Measurements from ENCODE around the gene KIAA1958. TPM values are rescaled to one million over a fixed set of nuclear protein-coding genes. Genes with fewer than 3 reads are reported as not detected.

The KIAA1958 gene
- total RNA-seq, 2 donors from 2014 or later, result 16.8 to 17.0 TPM

DNA sequence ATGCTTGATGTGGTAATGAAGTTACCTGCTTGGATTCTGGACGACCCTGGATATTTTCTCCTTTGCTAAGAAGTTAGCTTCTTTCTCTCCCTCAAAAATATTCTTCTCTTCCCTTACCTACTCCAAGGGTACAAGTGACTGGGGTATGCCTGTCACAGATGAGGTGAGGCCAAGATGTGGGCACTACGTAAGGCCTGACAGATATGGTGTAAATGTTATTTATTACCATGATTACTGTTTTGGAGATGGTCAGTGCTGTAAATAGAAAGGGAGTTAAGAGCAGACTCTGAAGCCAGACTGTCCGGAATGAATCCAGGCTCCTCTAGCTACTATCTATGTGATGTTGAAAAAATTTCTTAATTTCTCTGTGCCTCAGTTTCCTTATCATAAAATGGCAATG, 1.1 kb upstream of the KIAA1958 start:
- Mint-ChIP-seq H3K27ac (peak overlapping the region in 1 of 2 donors; percentile 93), H3K9me3 (no peaks in the 10 kb centered on the region), H3K36me3 (peaks cover 5 to 16% of the 10 kb centered on the region in 2 donors)
- no peak for DNase-seq (ENCODE audit: low spot score in 2 of 2)
- no peak for ATAC-seq

DNA sequence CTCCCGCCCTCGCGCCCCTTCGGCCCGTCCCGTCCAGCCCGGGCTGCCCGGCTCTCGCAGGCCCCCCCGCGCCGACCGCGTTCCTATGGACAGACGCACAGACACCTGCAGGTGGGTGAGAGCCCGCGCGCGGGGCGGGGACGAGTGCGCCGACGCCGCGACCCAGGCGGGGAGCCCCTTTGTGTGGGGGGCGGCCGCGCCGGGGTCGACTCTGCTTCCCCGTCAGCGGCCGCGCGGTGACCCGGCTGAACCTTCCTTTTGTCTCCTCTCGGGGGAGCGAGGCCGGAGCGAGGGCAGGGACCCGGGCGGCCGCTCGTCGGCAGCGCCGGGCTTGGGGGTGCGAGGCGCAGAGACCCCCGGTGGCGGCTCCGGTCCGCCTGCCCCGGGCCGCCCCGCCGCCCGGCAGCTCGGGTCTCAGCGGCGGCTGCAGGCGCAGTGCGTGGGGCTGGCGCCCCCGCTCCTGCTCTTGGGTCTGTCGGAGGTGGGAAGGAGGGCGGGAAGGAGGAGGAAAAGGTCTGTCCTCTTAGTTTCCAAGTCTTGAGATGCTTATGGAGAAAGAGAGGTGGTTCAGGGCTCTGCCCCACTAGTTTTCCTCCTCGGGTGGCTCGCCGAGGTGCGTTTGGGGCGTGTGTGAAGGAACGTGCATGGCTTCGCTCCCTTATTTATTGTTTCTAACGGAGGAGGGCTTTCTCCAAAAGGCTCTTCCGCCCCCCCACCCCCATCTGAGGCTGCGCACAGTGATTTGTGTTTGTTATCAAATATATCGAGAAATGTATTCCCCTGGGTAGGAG, 576 bp downstream of the KIAA1958 start:
- ATAC-seq (peak; percentile 34 to 49), DNase-seq (ENCODE audit: low spot score in 2 of 2) (peak; percentile 46 to 72)
- peaks cover 13 to 16% of the 10 kb centered on the region in 2 donors for H3K36me3 Mint-ChIP-seq
- peak overlapping the region; percentile 75 to 92 for H3K27ac Mint-ChIP-seq
- peaks cover 0 to 3% of the 10 kb centered on the region in 2 donors for H3K9me3 Mint-ChIP-seq

DNA sequence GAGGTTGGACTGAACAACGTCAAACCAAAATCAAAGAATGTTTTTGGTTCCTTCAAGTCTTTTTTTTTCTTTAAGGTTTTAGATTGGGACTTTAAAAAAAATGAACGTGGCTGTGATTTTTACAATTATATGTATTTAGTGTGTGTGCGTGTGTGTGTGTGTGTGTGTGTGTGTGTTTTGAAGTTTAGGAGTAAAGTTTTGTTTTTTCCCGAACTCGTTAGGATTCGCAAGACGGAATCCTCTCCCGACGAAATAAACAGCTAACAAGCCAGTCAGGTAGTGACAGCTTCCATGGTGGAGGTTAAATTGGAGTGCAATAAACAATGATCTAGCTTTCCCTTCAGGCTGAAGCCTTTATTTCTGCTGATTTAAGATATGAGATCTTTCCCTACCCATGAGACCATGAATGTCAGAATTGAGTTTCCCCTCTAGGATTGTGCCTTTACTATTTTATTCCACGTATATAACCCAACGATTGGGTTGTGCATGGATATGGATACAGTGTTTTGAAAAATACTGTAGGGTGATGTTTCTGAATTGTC, 1.2 kb downstream of the KIAA1958 start:
- no peak for ATAC-seq
- H3K9me3 Mint-ChIP-seq, result peaks cover 0 to 5% of the 10 kb centered on the region in 2 donors
- no peak for DNase-seq (ENCODE audit: low spot score in 2 of 2)
- H3K36me3 Mint-ChIP-seq, result peaks cover 18 to 20% of the 10 kb centered on the region in 2 donors
- peak overlapping the region; percentile 75 to 92 for H3K27ac Mint-ChIP-seq

GRCh38 chr9:112489039-112489546, 2.5 kb downstream of the KIAA1958 start:
- ATAC-seq (no peak), DNase-seq (ENCODE audit: low spot score in 2 of 2) (no peak)
- Mint-ChIP-seq H3K27ac (no peak overlapping the region), H3K9me3 (peaks cover 5 to 14% of the 10 kb centered on the region in 2 donors), H3K36me3 (peaks cover 28 to 32% of the 10 kb centered on the region in 2 donors)

DNA sequence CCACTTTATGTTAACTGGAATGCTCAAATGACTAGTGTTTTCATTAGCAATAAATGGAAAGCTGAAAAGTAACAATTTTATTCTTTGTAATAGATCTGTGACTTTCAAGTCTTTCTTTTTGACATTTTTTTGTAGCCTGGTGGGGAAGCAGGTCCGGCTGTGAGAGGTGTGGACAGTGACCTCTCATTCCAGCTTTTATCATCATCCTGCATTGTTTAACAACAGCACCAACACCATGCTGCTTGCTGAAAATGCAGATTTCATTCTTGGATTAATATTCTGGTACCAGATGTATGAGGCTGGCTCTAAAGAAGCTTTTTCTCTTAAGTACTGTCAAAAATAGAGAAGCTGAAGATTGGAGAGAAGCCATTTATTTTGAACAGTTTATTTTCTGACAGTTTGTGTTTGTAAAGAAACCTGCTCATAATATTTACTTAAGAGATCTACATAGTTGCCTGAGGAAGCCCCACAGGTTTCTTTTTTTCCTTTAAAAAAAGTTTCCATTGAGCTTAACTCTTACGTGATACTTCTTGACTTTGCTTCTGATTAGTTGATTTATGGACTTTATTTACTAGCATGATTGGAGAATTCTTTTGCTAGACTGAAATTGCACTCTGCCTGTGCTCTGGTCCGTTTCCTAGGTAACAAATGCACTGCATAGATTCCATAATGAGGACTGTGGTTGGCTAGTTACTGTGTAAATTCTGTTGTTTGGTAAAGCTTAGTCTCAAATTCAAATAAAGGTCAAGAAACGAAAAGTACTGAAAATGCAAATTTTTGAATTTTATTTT, 3.4 kb downstream of the KIAA1958 start:
- ATAC-seq (no peak), DNase-seq (ENCODE audit: low spot score in 2 of 2) (no peak)
- H3K27ac Mint-ChIP-seq, result no peak overlapping the region
- peaks cover 6 to 21% of the 10 kb centered on the region in 2 donors for H3K9me3 Mint-ChIP-seq
- H3K36me3 Mint-ChIP-seq, result peaks cover 38 to 42% of the 10 kb centered on the region in 2 donors

- Mint-ChIP-seq H3K9me3 (peaks cover 11 to 25% of the 10 kb centered on the region in 2 donors), H3K27ac (no peak overlapping the region), H3K36me3 (peaks cover 29 to 50% of the 10 kb centered on the region in 2 donors)
- ATAC-seq, result no peak
- DNase-seq (ENCODE audit: low spot score in 2 of 2), result no peak
Measured at GRCh38 chr9:112493393-112494137, 6.9 kb downstream of the KIAA1958 start.

DNA sequence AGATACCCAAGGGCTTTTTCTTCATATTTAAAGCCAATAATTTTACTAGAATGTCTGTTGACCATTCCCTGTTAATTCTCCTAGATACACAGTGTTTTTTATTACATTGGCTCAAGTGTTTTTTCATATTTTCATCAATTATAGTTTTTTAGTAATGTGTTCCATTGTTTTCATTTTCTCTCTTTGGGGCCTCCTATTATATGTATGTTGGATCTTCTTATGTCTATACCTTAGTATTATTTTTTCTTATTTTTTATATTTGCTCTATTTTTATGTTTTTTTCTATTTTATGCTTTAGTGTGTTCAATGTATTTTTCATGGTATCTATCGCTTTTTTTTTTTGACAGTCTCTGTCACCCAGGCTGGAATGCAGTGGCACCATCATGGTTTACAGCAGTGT, 7.5 kb downstream of the KIAA1958 start:
- H3K9me3 Mint-ChIP-seq, result peaks cover 11 to 29% of the 10 kb centered on the region in 2 donors
- ATAC-seq (no peak), DNase-seq (ENCODE audit: low spot score in 2 of 2) (no peak)
- H3K27ac Mint-ChIP-seq, result no peak overlapping the region
- peaks cover 29 to 54% of the 10 kb centered on the region in 2 donors for H3K36me3 Mint-ChIP-seq

GRCh38 chr9:112495614-112496013, 9.0 kb downstream of the KIAA1958 start:
- peaks cover 11 to 29% of the 10 kb centered on the region in 2 donors for H3K9me3 Mint-ChIP-seq
- no peak for ATAC-seq
- peak overlapping the region in 1 of 2 donors; percentile 38 for H3K27ac Mint-ChIP-seq
- no peak for DNase-seq (ENCODE audit: low spot score in 2 of 2)
- H3K36me3 Mint-ChIP-seq, result peaks cover 29 to 54% of the 10 kb centered on the region in 2 donors

GRCh38 chr9:112496074-112496722, 9.6 kb downstream of the KIAA1958 start:
- Mint-ChIP-seq H3K36me3 (peaks cover 29 to 54% of the 10 kb centered on the region in 2 donors), H3K9me3 (peaks cover 11 to 29% of the 10 kb centered on the region in 2 donors), H3K27ac (no peak overlapping the region)
- DNase-seq (ENCODE audit: low spot score in 2 of 2) (no peak), ATAC-seq (no peak)

- Mint-ChIP-seq H3K27ac (no peak overlapping the region), H3K36me3 (peaks cover 0 to 9% of the 10 kb centered on the region in 2 donors), H3K9me3 (peaks cover 0 to 5% of the 10 kb centered on the region in 2 donors)
- DNase-seq (ENCODE audit: low spot score in 2 of 2) (no peak), ATAC-seq (no peak)
Measured at GRCh38 chr9:112500842-112501241, 14.2 kb downstream of the KIAA1958 start.

DNA sequence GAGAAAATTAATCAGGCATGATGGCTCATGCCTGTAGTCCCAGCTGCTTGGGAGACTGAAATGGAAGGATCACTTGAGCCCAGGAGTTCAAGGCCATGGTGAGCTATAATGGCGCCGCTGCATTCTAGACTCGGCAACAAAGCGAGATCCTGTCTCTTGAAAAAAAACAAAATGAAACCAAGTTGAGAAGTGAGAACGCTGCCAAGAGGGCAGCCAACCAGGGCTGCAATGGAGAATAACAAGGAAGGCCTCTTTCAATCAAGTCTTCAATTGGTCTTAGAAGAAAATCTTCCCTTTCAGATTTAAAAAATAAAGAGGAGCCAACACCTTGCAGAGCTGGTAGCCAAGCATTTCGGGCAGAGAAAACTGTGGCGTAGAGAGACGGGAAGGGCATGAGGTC, 14.7 kb downstream of the KIAA1958 start:
- DNase-seq (ENCODE audit: low spot score in 2 of 2) (no peak), ATAC-seq (no peak)
- Mint-ChIP-seq H3K9me3 (peaks cover 0 to 5% of the 10 kb centered on the region in 2 donors), H3K27ac (no peak overlapping the region), H3K36me3 (peaks cover 0 to 6% of the 10 kb centered on the region in 2 donors)

DNA sequence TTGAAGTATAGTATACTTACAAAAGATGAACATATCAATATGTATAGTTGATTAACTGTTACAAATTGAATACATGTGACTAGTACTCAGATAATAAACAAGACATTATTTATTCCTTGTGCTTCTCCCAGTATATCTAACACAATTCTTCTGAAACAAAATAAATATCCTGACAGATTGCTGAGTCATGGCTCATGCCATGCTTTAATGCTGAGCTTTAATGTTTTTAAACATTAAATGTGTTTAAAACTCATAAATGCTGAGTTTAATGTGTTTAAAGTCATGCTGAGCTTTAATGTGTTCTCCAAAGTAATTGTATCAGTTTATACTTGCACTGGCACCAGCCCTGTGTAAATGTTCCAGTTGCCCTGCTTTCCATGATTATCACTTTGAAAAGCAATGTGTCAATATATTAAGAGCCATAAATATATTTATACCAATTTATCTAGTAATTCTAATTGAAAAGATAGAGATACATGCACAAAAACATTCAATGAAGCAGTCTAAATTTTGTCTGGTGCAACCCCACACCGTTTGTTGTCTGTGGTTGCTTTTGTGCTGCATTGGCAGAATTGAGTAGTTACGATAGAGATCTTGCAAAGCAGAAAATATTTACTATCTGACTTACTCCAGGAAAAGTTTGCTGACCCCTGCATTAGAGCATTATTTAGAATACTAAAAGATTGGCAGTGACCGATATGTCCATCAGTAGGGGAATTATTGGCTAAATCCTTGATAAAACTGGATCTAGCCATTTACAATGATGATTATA, 15.7 kb downstream of the KIAA1958 start:
- Mint-ChIP-seq H3K27ac (no peak overlapping the region), H3K9me3 (peaks cover 0 to 5% of the 10 kb centered on the region in 2 donors), H3K36me3 (peaks cover 0 to 6% of the 10 kb centered on the region in 2 donors)
- DNase-seq (ENCODE audit: low spot score in 2 of 2) (no peak), ATAC-seq (no peak)

DNA sequence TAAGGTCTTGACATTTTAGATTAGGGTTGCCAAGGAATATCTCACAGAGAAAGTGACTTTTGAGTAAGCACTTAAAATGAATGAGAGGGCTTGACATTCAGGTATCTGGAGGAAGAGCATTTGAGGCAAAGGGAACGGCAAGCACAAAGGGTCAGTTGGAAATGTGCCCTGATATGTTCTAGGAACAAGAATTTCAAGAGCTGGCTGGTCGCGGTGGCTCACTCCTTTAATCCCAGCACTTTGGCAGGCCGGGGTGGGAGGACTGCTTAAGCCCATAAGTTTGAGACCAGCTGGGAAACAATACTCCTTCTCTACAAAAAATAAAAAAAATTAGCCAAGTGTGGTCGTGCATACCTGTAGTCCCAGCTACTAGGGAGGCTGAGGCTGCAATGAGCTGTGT, 16.5 kb downstream of the KIAA1958 start:
- H3K9me3 Mint-ChIP-seq, result peaks cover 0 to 5% of the 10 kb centered on the region in 2 donors
- peak overlapping the region in 1 of 2 donors; percentile 25 for H3K27ac Mint-ChIP-seq
- ATAC-seq (no peak), DNase-seq (ENCODE audit: low spot score in 2 of 2) (no peak)
- peaks cover 0 to 6% of the 10 kb centered on the region in 2 donors for H3K36me3 Mint-ChIP-seq

- no peak overlapping the region for H3K27ac Mint-ChIP-seq
- no peaks in the 10 kb centered on the region for H3K9me3 Mint-ChIP-seq
- no peaks in the 10 kb centered on the region for H3K36me3 Mint-ChIP-seq
- DNase-seq (ENCODE audit: low spot score in 2 of 2) (no peak), ATAC-seq (no peak)
Measured at GRCh38 chr9:112505086-112505485, 18.5 kb downstream of the KIAA1958 start.

GRCh38 chr9:112505607-112506006, 19.0 kb downstream of the KIAA1958 start:
- no peaks in the 10 kb centered on the region for H3K36me3 Mint-ChIP-seq
- no peak overlapping the region for H3K27ac Mint-ChIP-seq
- no peak for DNase-seq (ENCODE audit: low spot score in 2 of 2)
- H3K9me3 Mint-ChIP-seq, result no peaks in the 10 kb centered on the region
- no peak for ATAC-seq
